ENCODE measurements around the gene COX6A2.

Gene COX6A2

DNA sequence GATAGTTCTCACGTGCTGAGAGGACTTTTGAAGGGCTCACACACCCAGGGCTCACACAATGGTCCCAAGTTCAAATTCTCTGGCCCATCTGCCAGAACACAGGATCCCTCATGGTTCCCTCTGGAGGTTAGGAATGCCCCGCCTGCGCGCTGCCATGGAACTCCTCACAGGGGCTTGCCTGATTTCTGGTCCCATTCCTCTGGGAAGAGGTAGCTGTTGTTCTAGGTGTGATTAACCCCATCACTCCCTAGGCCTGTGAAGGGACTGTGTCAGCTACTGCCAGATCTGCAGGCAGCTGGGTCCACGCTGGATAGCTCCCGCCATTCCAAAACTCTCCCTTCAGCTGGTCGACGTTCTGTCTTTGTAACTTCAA is 28.8 kb upstream of the COX6A2 start:
- H3K4me3 ChIP-seq (ENCODE audit: low read length, poor library complexity, severe bottlenecking), result peak overlapping the region; percentile 94
- no peaks in the 10 kb centered on the region for H3K9me3 ChIP-seq (ENCODE audit: insufficient read depth, low read depth, low read length)
- H3F3A ChIP-seq (ENCODE audit: low read depth), result peaks cover 6% of the 10 kb centered on the region
- H3K36me3 ChIP-seq (ENCODE audit: insufficient read depth, low read length), result peaks cover 4% of the 10 kb centered on the region; the same call in 1 of the 2 replicates
- TF ChIP-seq, protein P1, sequence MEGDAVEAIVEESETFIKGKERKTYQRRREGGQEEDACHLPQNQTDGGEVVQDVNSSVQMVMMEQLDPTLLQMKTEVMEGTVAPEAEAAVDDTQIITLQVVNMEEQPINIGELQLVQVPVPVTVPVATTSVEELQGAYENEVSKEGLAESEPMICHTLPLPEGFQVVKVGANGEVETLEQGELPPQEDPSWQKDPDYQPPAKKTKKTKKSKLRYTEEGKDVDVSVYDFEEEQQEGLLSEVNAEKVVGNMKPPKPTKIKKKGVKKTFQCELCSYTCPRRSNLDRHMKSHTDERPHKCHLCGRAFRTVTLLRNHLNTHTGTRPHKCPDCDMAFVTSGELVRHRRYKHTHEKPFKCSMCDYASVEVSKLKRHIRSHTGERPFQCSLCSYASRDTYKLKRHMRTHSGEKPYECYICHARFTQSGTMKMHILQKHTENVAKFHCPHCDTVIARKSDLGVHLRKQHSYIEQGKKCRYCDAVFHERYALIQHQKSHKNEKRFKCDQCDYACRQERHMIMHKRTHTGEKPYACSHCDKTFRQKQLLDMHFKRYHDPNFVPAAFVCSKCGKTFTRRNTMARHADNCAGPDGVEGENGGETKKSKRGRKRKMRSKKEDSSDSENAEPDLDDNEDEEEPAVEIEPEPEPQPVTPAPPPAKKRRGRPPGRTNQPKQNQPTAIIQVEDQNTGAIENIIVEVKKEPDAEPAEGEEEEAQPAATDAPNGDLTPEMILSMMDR (conservative IDR thresholded peaks at IDR 0.05; ENCODE audit: low read length), result no peak
- no peak for TF ChIP-seq EZH2phosphoT487 (IDR thresholded peaks at IDR 0.05; ENCODE audit: borderline replicate concordance)
- H3K9me2 ChIP-seq (replicated peaks; ENCODE audit: low read depth, low read length), result no peaks in the 10 kb centered on the region
- H3K27me3 ChIP-seq (ENCODE audit: insufficient read depth, low read length, poor library complexity, severe bottlenecking), result no peaks in the 10 kb centered on the region
- no peak overlapping the region for H2AFZ ChIP-seq (ENCODE audit: low read length)
- peak overlapping the region; percentile 94 for H3K9ac ChIP-seq (ENCODE audit: low read depth, low read length, poor library complexity, severe bottlenecking)
- peaks cover 51% of the 10 kb centered on the region for H3K79me2 ChIP-seq (ENCODE audit: insufficient read depth, low read length)
- H3K4me2 ChIP-seq (ENCODE audit: low read depth, low read length, poor library complexity, severe bottlenecking), result peak overlapping the region; percentile 84
- H3K4me1 ChIP-seq (ENCODE audit: insufficient read depth, low read length, poor library complexity, severe bottlenecking), result peaks cover 42% of the 10 kb centered on the region
- peaks cover 43% of the 10 kb centered on the region for H4K20me1 ChIP-seq (ENCODE audit: insufficient read depth, low read length, poor library complexity, severe bottlenecking)

DNA sequence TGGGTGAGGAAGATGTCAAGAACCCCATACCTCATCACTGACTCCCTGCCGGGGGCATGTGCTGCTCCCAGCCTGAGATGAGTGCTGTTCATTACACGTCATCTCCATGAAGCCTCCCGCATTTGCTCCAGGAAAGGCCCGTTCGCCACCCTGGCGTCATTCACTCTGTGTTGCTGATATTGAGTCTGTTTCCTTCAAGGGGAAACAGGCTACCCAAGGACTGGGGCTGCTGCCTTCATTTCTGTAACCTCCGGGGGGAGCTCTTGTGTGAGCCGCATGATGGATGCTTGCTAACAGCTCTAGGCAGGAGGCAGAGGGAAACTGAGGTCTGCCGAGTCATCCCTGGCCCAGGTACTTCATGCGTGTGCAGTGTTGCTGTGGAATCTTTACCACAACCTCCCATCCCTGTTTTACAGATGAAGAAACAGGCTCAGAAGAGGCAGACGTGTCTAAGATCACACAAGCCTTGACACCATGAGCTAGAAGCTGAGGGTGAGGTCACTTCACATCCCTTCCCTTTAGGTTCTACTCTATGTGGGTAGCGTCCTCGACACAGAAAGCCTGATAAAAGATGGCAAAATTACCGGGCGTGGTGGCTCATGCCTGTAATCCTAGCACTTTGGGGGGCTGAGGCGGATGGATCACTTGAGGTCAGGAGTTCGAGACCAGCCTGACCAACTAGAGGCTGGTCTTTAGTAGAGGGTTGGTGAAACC is 27.6 kb upstream of the COX6A2 start:
- Histone ChIP-seq H3K9me2 (replicated peaks; ENCODE audit: low read depth, low read length) (no peaks in the 10 kb centered on the region), H3K27me3 (ENCODE audit: insufficient read depth, low read length, poor library complexity, severe bottlenecking) (no peaks in the 10 kb centered on the region), H3K4me3 (ENCODE audit: low read length, poor library complexity, severe bottlenecking) (peak overlapping the region; percentile 46), H2AFZ (ENCODE audit: low read length) (no peak overlapping the region), H3K4me1 (ENCODE audit: insufficient read depth, low read length, poor library complexity, severe bottlenecking) (peaks cover 44% of the 10 kb centered on the region), H3K9ac (ENCODE audit: low read depth, low read length, poor library complexity, severe bottlenecking) (peak overlapping the region; percentile 48), H4K20me1 (ENCODE audit: insufficient read depth, low read length, poor library complexity, severe bottlenecking) (peaks cover 37% of the 10 kb centered on the region), H3F3A (ENCODE audit: low read depth) (peaks cover 6% of the 10 kb centered on the region), H3K36me3 (ENCODE audit: insufficient read depth, low read length) (no peaks in the 10 kb centered on the region), H3K4me2 (ENCODE audit: low read depth, low read length, poor library complexity, severe bottlenecking) (peak overlapping the region; percentile 84), H3K9me3 (ENCODE audit: insufficient read depth, low read depth, low read length) (no peaks in the 10 kb centered on the region), H3K79me2 (ENCODE audit: insufficient read depth, low read length) (peaks cover 39% of the 10 kb centered on the region)
- TF ChIP-seq, protein P1 (conservative IDR thresholded peaks at IDR 0.05; ENCODE audit: low read length), result peak; percentile 84
- no peak for TF ChIP-seq EZH2phosphoT487 (IDR thresholded peaks at IDR 0.05; ENCODE audit: borderline replicate concordance)

DNA sequence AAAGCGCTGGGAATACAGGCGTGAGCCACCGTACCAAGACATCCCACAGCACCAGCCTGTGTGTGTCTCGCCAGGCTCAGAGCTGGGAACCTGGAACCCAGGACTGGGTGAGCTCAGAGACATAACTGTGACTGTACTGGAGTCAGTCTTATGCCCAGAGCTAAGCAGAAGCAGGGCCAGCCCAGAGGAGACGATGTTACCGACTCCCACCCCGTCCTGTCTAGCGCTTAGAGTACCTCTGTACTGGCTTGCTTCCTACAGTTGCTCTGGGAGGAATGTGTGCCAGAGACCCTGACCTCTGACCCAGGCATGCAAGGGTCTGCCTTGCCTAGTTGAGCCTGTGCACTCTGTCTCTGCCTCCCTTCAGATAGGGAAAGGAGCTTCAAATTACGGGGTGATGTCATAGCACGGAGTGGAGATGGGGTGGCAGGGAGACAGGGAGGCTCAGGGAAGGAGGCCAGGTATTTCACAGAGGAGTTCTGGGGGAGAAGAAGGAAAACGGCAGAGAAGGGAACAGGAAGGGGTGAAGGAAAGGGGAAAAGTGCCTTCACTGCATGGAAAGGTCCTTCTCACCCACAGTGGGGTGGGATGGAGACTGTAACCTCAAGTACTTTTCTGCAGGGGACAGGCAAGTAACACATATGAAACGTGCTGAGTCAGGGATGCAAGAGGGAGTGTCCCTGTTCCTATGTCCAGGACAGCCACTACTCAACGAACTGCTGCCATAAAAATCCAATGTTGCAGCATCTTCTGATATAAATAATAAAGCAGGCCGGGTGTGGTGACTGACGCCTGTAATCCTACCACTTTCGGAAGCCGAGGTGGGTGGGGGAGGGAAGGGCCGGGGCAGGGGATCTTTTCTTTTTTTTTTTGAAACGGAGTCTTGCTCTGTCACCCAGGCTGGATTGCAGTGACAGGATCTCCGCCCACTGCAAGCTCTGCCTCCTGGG is 25.4 kb upstream of the COX6A2 start:
- H3K27me3 ChIP-seq (ENCODE audit: insufficient read depth, low read length, poor library complexity, severe bottlenecking), result no peaks in the 10 kb centered on the region
- no peaks in the 10 kb centered on the region for H3K9me3 ChIP-seq (ENCODE audit: insufficient read depth, low read depth, low read length)
- no peaks in the 10 kb centered on the region for H3K36me3 ChIP-seq (ENCODE audit: insufficient read depth, low read length)
- no peak overlapping the region for H3K4me3 ChIP-seq (ENCODE audit: low read length, poor library complexity, severe bottlenecking)
- H2AFZ ChIP-seq (ENCODE audit: low read length), result no peak overlapping the region
- peaks cover 36% of the 10 kb centered on the region for H3K4me1 ChIP-seq (ENCODE audit: insufficient read depth, low read length, poor library complexity, severe bottlenecking)
- peaks cover 6% of the 10 kb centered on the region for H3F3A ChIP-seq (ENCODE audit: low read depth)
- peak overlapping the region; percentile 29 for H3K9ac ChIP-seq (ENCODE audit: low read depth, low read length, poor library complexity, severe bottlenecking)
- peaks cover 29% of the 10 kb centered on the region for H4K20me1 ChIP-seq (ENCODE audit: insufficient read depth, low read length, poor library complexity, severe bottlenecking)
- TF ChIP-seq, protein P1 (conservative IDR thresholded peaks at IDR 0.05; ENCODE audit: low read length), result no peak
- TF ChIP-seq EZH2phosphoT487 (IDR thresholded peaks at IDR 0.05; ENCODE audit: borderline replicate concordance), result no peak
- H3K79me2 ChIP-seq (ENCODE audit: insufficient read depth, low read length), result peaks cover 31% of the 10 kb centered on the region
- no peak overlapping the region for H3K4me2 ChIP-seq (ENCODE audit: low read depth, low read length, poor library complexity, severe bottlenecking)
- H3K9me2 ChIP-seq (replicated peaks; ENCODE audit: low read depth, low read length), result no peaks in the 10 kb centered on the region
